ENCODE data around the gene IGIP.

DNA sequence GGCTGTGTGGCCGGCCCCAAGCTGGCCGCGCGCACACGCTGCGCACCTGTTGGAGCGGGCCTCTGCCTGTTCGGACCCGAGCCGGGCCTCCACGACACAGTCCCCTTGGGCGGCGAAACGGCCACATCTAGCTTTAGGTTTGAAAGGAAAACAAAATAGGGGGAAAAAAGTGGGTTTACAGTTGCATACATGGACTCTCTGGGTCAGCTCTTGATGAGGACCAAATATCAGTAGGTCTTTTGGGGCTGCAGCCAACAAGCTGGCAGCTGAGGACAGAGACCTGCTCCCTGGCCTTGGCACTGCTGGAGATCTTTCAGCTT is 20.7 kb downstream of the IGIP start:
- TF ChIP-seq, protein P1, sequence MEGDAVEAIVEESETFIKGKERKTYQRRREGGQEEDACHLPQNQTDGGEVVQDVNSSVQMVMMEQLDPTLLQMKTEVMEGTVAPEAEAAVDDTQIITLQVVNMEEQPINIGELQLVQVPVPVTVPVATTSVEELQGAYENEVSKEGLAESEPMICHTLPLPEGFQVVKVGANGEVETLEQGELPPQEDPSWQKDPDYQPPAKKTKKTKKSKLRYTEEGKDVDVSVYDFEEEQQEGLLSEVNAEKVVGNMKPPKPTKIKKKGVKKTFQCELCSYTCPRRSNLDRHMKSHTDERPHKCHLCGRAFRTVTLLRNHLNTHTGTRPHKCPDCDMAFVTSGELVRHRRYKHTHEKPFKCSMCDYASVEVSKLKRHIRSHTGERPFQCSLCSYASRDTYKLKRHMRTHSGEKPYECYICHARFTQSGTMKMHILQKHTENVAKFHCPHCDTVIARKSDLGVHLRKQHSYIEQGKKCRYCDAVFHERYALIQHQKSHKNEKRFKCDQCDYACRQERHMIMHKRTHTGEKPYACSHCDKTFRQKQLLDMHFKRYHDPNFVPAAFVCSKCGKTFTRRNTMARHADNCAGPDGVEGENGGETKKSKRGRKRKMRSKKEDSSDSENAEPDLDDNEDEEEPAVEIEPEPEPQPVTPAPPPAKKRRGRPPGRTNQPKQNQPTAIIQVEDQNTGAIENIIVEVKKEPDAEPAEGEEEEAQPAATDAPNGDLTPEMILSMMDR (IDR thresholded peaks at IDR 0.05) = no peak
- no peak for TF ChIP-seq FOXP1 (CRISPR knock-in tag; IDR thresholded peaks at IDR 0.05; ENCODE audit: borderline replicate concordance)
- TF ChIP-seq, protein P2, sequence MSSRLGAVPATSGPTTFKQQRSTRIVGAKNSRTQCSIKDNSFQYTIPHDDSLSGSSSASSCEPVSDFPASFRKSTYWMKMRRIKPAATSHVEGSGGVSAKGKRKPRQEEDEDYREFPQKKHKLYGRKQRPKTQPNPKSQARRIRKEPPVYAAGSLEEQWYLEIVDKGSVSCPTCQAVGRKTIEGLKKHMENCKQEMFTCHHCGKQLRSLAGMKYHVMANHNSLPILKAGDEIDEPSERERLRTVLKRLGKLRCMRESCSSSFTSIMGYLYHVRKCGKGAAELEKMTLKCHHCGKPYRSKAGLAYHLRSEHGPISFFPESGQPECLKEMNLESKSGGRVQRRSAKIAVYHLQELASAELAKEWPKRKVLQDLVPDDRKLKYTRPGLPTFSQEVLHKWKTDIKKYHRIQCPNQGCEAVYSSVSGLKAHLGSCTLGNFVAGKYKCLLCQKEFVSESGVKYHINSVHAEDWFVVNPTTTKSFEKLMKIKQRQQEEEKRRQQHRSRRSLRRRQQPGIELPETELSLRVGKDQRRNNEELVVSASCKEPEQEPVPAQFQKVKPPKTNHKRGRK (CRISPR knock-in tag; IDR thresholded peaks at IDR 0.05; ENCODE audit: borderline replicate concordance) = no peak
- no peak for TF ChIP-seq CREB1 (CRISPR knock-in tag; IDR thresholded peaks at IDR 0.05)
- TF ChIP-seq NFE2L1 (CRISPR knock-in tag; IDR thresholded peaks at IDR 0.05) = no peak
- no peak for TF ChIP-seq ZNF423 (CRISPR knock-in tag; IDR thresholded peaks at IDR 0.05)
- no peak for TF ChIP-seq ATF1 (CRISPR knock-in tag; IDR thresholded peaks at IDR 0.05)
- TF ChIP-seq, protein P3, sequence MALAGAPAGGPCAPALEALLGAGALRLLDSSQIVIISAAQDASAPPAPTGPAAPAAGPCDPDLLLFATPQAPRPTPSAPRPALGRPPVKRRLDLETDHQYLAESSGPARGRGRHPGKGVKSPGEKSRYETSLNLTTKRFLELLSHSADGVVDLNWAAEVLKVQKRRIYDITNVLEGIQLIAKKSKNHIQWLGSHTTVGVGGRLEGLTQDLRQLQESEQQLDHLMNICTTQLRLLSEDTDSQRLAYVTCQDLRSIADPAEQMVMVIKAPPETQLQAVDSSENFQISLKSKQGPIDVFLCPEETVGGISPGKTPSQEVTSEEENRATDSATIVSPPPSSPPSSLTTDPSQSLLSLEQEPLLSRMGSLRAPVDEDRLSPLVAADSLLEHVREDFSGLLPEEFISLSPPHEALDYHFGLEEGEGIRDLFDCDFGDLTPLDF (CRISPR knock-in tag; IDR thresholded peaks at IDR 0.05) = no peak
- TF ChIP-seq, protein P4, sequence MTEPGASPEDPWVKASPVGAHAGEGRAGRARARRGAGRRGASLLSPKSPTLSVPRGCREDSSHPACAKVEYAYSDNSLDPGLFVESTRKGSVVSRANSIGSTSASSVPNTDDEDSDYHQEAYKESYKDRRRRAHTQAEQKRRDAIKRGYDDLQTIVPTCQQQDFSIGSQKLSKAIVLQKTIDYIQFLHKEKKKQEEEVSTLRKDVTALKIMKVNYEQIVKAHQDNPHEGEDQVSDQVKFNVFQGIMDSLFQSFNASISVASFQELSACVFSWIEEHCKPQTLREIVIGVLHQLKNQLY (CRISPR knock-in tag; IDR thresholded peaks at IDR 0.05) = no peak
- TF ChIP-seq RELA (CRISPR knock-in tag; IDR thresholded peaks at IDR 0.05; ENCODE audit: borderline replicate concordance) = no peak
- TF ChIP-seq NFYB (CRISPR knock-in tag; conservative IDR thresholded peaks at IDR 0.05; ENCODE audit: low read depth) = no peak
- TF ChIP-seq, protein P5, sequence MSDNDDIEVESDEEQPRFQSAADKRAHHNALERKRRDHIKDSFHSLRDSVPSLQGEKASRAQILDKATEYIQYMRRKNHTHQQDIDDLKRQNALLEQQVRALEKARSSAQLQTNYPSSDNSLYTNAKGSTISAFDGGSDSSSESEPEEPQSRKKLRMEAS (CRISPR knock-in tag; IDR thresholded peaks at IDR 0.05) = no peak
- no peak for TF ChIP-seq ETV6 (CRISPR knock-in tag; IDR thresholded peaks at IDR 0.05)

Data from WTC11 (cell line).